Stimulated activated naive CD8-positive, alpha-beta T cell treated with anti-CD3 and anti-CD28 coated beads, Interleukin-15, Interleukin-2, amounts not matched to agents 100 U/mL and 50 U/mL, for 24 hours (primary cell): Measurements from ENCODE around the gene KCTD11.
A peak's percentile ranks its signal among the peaks of the same experiment; 100 is the strongest.

Experiments used
- ATAC-seq: fragments of 150-1000 bp; cut with Tn5 transposase; one replicate; pipeline ENCODE4 v1.10.0; 2021
- DNase-seq: peaks from one replicate; pipeline ENCODE4 v3.0.0; 2021

KCTD11 gene

DNA sequence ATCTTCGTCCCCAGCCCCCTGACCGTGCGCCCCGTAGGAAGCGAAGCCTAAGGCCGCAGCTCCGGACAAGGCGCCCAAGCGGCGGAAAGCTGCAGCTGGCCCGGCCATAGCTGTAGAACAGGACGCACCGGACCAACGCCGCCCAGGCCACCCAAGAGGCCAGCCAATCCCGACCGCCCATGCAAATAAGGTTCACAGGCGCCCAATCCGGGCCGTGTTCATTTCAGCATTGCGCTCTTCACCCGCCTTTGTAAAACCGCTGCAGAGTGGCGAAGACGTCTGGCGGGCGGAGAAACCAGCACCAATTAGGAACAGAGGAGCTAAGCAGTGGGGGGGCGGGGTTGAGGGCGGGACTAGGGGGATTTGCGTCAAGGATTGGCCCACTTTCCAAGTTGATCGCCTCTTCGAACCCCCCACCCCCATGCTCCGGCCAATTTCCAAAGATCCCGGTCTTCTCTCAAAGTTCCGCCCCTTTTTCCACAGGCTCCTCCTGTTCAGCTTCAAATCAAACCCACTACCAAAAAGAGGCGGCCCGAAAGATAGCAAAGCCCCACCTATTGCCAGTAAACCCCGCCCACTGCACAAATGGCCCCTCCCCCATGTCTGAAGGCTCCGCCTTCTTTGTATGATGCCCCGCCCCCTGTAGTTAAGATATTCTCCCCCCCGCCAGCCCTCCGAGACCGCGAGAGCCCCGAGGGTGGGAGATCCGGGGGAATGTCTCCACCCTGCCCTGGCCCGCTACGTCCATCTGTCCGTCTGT is 52.2 kb downstream of the KCTD11 start, which contains the start of gene TMEM256:
TMEM256 (minus strand) TSS at position 121 of the 760 bp plus-strand sequence; CDS start at position 108, 13 bp downstream.
- ATAC-seq (peak; percentile 95), DNase-seq (peak; percentile 95)
